SK-N-SH treated with all-trans-retinoic acid at 6 μM for 48 hours (cell line): Measurements from ENCODE around the gene DNTTIP2.

Experiments
- ATAC-seq: fragments of 200-7000 bp; cut with Tn5 transposase; 3 replicates; pipeline ENCODE4 v1.9.1; 2020; ENCODE audit warnings: mild to moderate bottlenecking, moderate library complexity
- ARNTL ChIP-seq: fragments of 450-650 bp; formaldehyde crosslinking; IDR thresholded peaks from 2 replicates; pipeline ENCODE4 v1.5.0; 2020; ENCODE audit warnings: low read depth, mild to moderate bottlenecking, moderate library complexity, borderline replicate concordance
- CSDC2 ChIP-seq: fragments of 250-450 bp; sonication (Bioruptor Pico); IDR thresholded peaks from 2 replicates; pipeline ENCODE4 v1.5.0; 2020; ENCODE audit warnings: mild to moderate bottlenecking, moderate library complexity
- GLIS3 ChIP-seq: fragments of 250-450 bp; sonication (Bioruptor Pico); IDR thresholded peaks from 2 replicates; pipeline ENCODE4 v1.5.0; 2020; ENCODE audit warnings: mild to moderate bottlenecking, moderate library complexity
- PPARA ChIP-seq: fragments of 250-450 bp; sonication (Bioruptor Pico); IDR thresholded peaks from 2 replicates; pipeline ENCODE4 v1.5.0; 2020; ENCODE audit warnings: mild to moderate bottlenecking, borderline replicate concordance
- RARB ChIP-seq: fragments of 250-450 bp; sonication (Bioruptor Pico); IDR thresholded peaks from 2 replicates; pipeline ENCODE4 v1.8.0; 2021; ENCODE audit warnings: mild to moderate bottlenecking, moderate library complexity
- SNAI2 ChIP-seq: fragments of 250-450 bp; sonication (Bioruptor Pico); IDR thresholded peaks from 2 replicates; pipeline ENCODE4 v1.5.0; 2020; ENCODE audit warnings: mild to moderate bottlenecking, moderate library complexity
- TCF4 ChIP-seq: fragments of 250-450 bp; sonication (Bioruptor Pico); IDR thresholded peaks from 2 replicates; pipeline ENCODE4 v1.8.0; 2021; ENCODE audit warnings: mild to moderate bottlenecking, moderate library complexity, borderline replicate concordance
- TOX ChIP-seq: fragments of 250-450 bp; sonication (Bioruptor Pico); IDR thresholded peaks from 2 replicates; pipeline ENCODE4 v1.8.0; 2021; ENCODE audit warnings: mild to moderate bottlenecking, moderate library complexity, borderline replicate concordance
- ZFP3 ChIP-seq: fragments of 250-450 bp; sonication (Bioruptor Pico); IDR thresholded peaks from 2 replicates; pipeline ENCODE4 v1.5.0; 2020; ENCODE audit warnings: mild to moderate bottlenecking, moderate library complexity
- ZFP30 ChIP-seq: fragments of 450-650 bp; formaldehyde crosslinking; IDR thresholded peaks from 2 replicates; pipeline ENCODE4 v1.5.0; 2022; ENCODE audit warnings: mild to moderate bottlenecking, moderate library complexity
- ZNF565 ChIP-seq: fragments of 450-650 bp; formaldehyde crosslinking; conservative IDR thresholded peaks from 2 replicates; pipeline ENCODE4 v1.5.0; 2020; ENCODE audit warnings: low read depth, mild to moderate bottlenecking, moderate library complexity
- ZNF70 ChIP-seq: fragments of 450-650 bp; formaldehyde crosslinking; IDR thresholded peaks from 2 replicates; pipeline ENCODE4 v1.5.0; 2020; ENCODE audit warnings: mild to moderate bottlenecking, moderate library complexity
- ZNF8 ChIP-seq: fragments of 450-650 bp; formaldehyde crosslinking; IDR thresholded peaks from 2 replicates; pipeline ENCODE4 v1.5.0; 2020; ENCODE audit warnings: mild to moderate bottlenecking, moderate library complexity
- TF ChIP-seq, protein P1 (sequence below): fragments of 250-450 bp; sonication (Bioruptor Pico); IDR thresholded peaks from 2 replicates; pipeline ENCODE4 v1.5.1; 2020; ENCODE audit warnings: low read depth, mild to moderate bottlenecking, moderate library complexity
- TF ChIP-seq, protein P2 (sequence below): fragments of 250-450 bp; sonication (Bioruptor Pico); IDR thresholded peaks from 2 replicates; pipeline ENCODE4 v1.5.1; 2021; ENCODE audit warnings: mild to moderate bottlenecking, moderate library complexity
- TF ChIP-seq, protein P3 (sequence below): fragments of 250-450 bp; sonication (Bioruptor Pico); IDR thresholded peaks from 2 replicates; pipeline ENCODE4 v1.8.0; 2021; ENCODE audit warnings: low read depth, mild to moderate bottlenecking, moderate library complexity, borderline replicate concordance
- TF ChIP-seq, protein P4 (sequence below): fragments of 250-450 bp; sonication (Bioruptor Pico); IDR thresholded peaks from 2 replicates; pipeline ENCODE4 v1.8.0; 2020; ENCODE audit warnings: mild to moderate bottlenecking, moderate library complexity, borderline replicate concordance
- TF ChIP-seq, protein P5 (sequence below): fragments of 250-450 bp; sonication (Bioruptor Pico); IDR thresholded peaks from 2 replicates; pipeline ENCODE4 v1.5.0; 2020; ENCODE audit warnings: mild to moderate bottlenecking, moderate library complexity

DNTTIP2 gene

DNA sequence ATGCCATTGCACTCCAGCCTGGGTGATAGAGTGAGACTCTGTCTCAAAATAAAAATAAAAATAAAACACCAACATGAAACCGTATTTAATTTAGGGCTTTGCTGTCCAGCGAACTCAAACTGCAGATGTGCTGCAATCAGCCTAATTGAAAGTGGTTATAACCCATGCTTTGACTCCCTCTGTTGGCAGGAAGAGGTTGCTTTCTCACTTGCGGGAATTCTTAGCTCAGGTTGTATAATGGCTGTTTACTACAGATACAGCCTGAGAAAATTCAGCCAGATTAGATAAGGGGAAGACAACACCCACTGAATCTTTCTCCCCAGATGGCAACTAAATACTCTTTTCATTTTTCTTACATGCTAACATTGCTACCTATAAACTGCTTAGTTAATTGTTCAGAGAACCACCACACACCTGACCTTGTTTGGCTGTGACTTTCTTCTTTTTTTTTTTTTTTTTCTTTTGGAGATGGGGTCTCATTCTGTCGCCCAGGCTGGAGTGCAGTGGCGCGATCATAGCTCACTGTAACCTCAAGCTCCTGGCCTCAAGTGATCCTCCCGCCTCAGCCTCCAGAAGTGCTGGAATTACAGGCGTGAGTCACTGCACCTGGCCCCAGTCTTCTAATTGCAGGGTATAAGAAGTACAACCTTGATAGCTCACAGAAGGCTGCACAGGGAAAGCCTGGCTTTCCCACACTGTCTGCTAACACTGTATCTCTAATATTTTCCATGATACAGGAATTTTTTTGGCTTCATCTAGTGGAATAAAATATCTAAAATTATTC, 34.6 kb downstream of the DNTTIP2 start (continued):
- TF ChIP-seq, protein P1, sequence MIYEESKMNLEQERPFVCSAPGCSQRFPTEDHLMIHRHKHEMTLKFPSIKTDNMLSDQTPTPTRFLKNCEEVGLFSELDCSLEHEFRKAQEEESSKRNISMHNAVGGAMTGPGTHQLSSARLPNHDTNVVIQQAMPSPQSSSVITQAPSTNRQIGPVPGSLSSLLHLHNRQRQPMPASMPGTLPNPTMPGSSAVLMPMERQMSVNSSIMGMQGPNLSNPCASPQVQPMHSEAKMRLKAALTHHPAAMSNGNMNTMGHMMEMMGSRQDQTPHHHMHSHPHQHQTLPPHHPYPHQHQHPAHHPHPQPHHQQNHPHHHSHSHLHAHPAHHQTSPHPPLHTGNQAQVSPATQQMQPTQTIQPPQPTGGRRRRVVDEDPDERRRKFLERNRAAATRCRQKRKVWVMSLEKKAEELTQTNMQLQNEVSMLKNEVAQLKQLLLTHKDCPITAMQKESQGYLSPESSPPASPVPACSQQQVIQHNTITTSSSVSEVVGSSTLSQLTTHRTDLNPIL (CRISPR knock-in tag), result no peak
- no peak for TF ChIP-seq ZNF565 (CRISPR knock-in tag)
- no peak for TF ChIP-seq RARB (CRISPR knock-in tag)

DNA sequence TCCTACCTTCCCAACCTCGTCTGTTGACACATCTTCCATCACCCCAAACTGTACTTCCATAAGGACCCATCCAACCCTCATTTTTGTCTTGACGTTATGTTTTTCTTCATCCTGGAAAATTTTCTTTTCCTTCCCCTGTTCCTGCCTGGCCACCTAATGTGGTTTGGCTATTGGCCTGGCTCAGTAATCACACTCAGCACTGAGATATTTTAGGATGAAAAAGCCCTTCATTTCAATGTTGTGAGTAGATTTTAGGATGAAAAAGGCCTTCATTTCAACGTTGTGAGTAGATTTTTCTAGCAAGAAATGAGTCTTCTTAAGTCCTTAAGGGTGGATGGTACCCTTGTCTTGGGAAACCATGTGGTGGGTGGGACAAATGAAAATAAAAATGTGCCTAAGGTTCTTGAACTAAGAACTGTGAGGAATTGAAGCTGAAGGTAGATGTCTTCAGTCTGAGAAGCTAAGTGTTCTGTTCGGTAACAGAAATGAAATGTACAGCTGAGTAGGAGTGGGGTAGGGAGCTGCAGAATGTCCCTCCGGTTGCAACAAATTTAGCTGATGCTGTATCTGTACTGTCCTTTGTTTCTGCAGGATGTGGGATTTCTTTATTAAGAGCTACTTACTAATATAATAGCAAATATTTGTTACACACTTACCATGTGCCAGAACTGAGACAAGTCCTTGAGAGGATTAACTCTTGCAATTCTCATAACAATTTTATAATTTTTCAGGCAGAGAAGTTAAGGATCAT, 36.1 kb downstream of the DNTTIP2 start:
- TF ChIP-seq PPARA (CRISPR knock-in tag), result no peak
- ATAC-seq, result no peak

DNA sequence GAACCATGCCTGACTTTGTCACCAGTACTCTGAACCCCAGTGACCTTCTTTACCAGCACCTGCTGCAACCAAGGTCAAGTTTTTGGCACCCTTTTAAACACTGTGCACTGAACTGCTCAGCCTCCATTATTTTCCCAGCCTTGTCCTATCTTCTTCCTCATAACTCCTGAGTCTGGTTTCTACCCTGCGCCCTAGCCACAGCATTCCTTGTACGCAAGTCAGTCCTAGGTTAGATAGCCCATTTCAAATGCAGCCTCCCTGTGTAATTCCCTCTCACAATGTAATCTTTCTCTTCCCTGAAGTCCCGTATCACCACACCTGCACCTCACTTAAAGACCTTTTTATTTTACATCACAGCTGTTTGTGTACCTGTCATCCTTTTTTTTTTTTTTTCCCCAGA, 37.2 kb downstream of the DNTTIP2 start:
- no peak for ATAC-seq
- TF ChIP-seq ZNF565 (CRISPR knock-in tag) (no peak), GLIS3 (CRISPR knock-in tag) (no peak), TOX (no peak), ARNTL (CRISPR knock-in tag) (no peak), TCF4 (CRISPR knock-in tag) (no peak), SNAI2 (CRISPR knock-in tag) (no peak), PPARA (CRISPR knock-in tag) (no peak), ZFP3 (CRISPR knock-in tag) (no peak), ZNF70 (CRISPR knock-in tag) (no peak), ZFP30 (no peak), CSDC2 (no peak), ZNF8 (no peak)
- TF ChIP-seq, protein P2, sequence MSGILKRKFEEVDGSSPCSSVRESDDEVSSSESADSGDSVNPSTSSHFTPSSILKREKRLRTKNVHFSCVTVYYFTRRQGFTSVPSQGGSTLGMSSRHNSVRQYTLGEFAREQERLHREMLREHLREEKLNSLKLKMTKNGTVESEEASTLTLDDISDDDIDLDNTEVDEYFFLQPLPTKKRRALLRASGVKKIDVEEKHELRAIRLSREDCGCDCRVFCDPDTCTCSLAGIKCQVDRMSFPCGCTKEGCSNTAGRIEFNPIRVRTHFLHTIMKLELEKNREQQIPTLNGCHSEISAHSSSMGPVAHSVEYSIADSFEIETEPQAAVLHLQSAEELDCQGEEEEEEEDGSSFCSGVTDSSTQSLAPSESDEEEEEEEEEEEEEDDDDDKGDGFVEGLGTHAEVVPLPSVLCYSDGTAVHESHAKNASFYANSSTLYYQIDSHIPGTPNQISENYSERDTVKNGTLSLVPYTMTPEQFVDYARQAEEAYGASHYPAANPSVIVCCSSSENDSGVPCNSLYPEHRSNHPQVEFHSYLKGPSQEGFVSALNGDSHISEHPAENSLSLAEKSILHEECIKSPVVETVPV (CRISPR knock-in tag), result no peak
- TF ChIP-seq, protein P3, sequence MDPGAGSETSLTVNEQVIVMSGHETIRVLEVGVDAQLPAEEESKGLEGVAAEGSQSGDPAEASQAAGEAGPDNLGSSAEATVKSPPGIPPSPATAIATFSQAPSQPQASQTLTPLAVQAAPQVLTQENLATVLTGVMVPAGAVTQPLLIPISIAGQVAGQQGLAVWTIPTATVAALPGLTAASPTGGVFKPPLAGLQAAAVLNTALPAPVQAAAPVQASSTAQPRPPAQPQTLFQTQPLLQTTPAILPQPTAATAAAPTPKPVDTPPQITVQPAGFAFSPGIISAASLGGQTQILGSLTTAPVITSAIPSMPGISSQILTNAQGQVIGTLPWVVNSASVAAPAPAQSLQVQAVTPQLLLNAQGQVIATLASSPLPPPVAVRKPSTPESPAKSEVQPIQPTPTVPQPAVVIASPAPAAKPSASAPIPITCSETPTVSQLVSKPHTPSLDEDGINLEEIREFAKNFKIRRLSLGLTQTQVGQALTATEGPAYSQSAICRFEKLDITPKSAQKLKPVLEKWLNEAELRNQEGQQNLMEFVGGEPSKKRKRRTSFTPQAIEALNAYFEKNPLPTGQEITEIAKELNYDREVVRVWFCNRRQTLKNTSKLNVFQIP (CRISPR knock-in tag), result no peak
- TF ChIP-seq, protein P4, sequence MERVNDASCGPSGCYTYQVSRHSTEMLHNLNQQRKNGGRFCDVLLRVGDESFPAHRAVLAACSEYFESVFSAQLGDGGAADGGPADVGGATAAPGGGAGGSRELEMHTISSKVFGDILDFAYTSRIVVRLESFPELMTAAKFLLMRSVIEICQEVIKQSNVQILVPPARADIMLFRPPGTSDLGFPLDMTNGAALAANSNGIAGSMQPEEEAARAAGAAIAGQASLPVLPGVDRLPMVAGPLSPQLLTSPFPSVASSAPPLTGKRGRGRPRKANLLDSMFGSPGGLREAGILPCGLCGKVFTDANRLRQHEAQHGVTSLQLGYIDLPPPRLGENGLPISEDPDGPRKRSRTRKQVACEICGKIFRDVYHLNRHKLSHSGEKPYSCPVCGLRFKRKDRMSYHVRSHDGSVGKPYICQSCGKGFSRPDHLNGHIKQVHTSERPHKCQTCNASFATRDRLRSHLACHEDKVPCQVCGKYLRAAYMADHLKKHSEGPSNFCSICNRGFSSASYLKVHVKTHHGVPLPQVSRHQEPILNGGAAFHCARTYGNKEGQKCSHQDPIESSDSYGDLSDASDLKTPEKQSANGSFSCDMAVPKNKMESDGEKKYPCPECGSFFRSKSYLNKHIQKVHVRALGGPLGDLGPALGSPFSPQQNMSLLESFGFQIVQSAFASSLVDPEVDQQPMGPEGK, result no peak
- TF ChIP-seq, protein P5, sequence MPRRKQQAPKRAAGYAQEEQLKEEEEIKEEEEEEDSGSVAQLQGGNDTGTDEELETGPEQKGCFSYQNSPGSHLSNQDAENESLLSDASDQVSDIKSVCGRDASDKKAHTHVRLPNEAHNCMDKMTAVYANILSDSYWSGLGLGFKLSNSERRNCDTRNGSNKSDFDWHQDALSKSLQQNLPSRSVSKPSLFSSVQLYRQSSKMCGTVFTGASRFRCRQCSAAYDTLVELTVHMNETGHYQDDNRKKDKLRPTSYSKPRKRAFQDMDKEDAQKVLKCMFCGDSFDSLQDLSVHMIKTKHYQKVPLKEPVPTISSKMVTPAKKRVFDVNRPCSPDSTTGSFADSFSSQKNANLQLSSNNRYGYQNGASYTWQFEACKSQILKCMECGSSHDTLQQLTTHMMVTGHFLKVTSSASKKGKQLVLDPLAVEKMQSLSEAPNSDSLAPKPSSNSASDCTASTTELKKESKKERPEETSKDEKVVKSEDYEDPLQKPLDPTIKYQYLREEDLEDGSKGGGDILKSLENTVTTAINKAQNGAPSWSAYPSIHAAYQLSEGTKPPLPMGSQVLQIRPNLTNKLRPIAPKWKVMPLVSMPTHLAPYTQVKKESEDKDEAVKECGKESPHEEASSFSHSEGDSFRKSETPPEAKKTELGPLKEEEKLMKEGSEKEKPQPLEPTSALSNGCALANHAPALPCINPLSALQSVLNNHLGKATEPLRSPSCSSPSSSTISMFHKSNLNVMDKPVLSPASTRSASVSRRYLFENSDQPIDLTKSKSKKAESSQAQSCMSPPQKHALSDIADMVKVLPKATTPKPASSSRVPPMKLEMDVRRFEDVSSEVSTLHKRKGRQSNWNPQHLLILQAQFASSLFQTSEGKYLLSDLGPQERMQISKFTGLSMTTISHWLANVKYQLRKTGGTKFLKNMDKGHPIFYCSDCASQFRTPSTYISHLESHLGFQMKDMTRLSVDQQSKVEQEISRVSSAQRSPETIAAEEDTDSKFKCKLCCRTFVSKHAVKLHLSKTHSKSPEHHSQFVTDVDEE, result no peak
